ENCODE data around the gene SUN5. TPM values are rescaled to one million over a fixed set of nuclear protein-coding genes. Genes with fewer than 3 reads are reported as not detected.
"Not testable (repeated sequence)": the region's sequence is repeated elsewhere in the genome, so short reads cannot be mapped to it uniquely, and the experiment has no call there.

SUN5 gene
- total RNA-seq, 1 experiment from 2014 or later = not detected

DNA sequence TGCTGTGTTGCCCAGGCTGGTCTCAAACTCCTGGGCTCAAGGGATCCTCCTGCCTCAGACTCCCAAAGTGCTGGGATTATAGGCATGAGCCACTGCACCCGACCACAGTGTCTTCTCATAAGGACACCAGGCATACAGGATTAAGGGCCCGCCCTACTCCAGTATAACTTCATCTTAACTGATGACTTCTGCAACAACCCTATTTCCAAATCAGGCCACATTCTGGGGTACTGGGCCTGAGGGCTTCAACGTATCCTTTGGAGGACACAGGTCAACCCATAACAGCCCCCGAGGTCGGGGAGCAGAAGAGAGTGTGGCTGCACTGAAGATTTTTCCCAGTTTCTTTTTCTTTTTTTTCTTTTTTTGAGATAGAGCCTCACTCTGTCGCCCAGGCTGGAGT is 39.7 kb downstream of the SUN5 start:
- intact Hi-C loops (cut with micrococcal nuclease; ENCODE audit: unreplicated experiment) = no loop called here
- no peak for DNase-seq
- no peaks in the 10 kb centered on the region for H3K9me3 Mint-ChIP-seq (ENCODE audit: low read depth, unreplicated experiment)
- BruUV-seq (replicated peaks) = no TSS peak
- H3K4me3 Mint-ChIP-seq (ENCODE audit: low read depth, unreplicated experiment) = no peak overlapping the region
- CTCF ChIA-PET = interaction anchor here (1.3 kb wide), 1 partner anchor 13 kb away, joined by 3 read pairs; no protein-coding TSS in a partner anchor
- H3K27ac Mint-ChIP-seq (ENCODE audit: unreplicated experiment) = no peak overlapping the region
- no peaks in the 10 kb centered on the region for H3K36me3 Mint-ChIP-seq (ENCODE audit: insufficient read depth, unreplicated experiment)
- no peak for TF ChIP-seq CTCF (IDR thresholded peaks at IDR 0.05; ENCODE audit: unreplicated experiment)
- H3K27me3 Mint-ChIP-seq (ENCODE audit: unreplicated experiment) = peaks cover 86% of the 10 kb centered on the region
- no peaks in the 10 kb centered on the region for H3K4me1 Mint-ChIP-seq (ENCODE audit: low read depth, unreplicated experiment)

- Mint-ChIP-seq H3K27me3 (ENCODE audit: unreplicated experiment) (peaks cover 86% of the 10 kb centered on the region), H3K9me3 (ENCODE audit: low read depth, unreplicated experiment) (peaks cover 3% of the 10 kb centered on the region), H3K27ac (ENCODE audit: unreplicated experiment) (no peak overlapping the region), H3K36me3 (ENCODE audit: insufficient read depth, unreplicated experiment) (no peaks in the 10 kb centered on the region), H3K4me3 (ENCODE audit: low read depth, unreplicated experiment) (no peak overlapping the region), H3K4me1 (ENCODE audit: low read depth, unreplicated experiment) (no peaks in the 10 kb centered on the region)
- no peak for DNase-seq
- BruUV-seq (replicated peaks) = no TSS peak
- TF ChIP-seq CTCF (IDR thresholded peaks at IDR 0.05; ENCODE audit: unreplicated experiment) = no peak
- intact Hi-C loops (cut with micrococcal nuclease; ENCODE audit: unreplicated experiment) = no loop called here
- CTCF ChIA-PET = interaction anchor here (0.7 kb wide), 1 partner anchor 213 kb away, joined by 3 read pairs; no protein-coding TSS in a partner anchor
These were observed 41.1 kb downstream of the SUN5 start for GRCh38 chr20:32963176-32963575.

GRCh38 chr20:32962646-32963045 is 41.6 kb downstream of the SUN5 start:
- intact Hi-C loops (cut with micrococcal nuclease; ENCODE audit: unreplicated experiment); H3K36me3 Mint-ChIP-seq (ENCODE audit: insufficient read depth, unreplicated experiment); H3K4me3 Mint-ChIP-seq (ENCODE audit: low read depth, unreplicated experiment); BruUV-seq (replicated peaks); H3K4me1 Mint-ChIP-seq (ENCODE audit: low read depth, unreplicated experiment); H3K27ac Mint-ChIP-seq (ENCODE audit: unreplicated experiment); H3K9me3 Mint-ChIP-seq (ENCODE audit: low read depth, unreplicated experiment); DNase-seq: not testable (repeated sequence)
- H3K27me3 Mint-ChIP-seq (ENCODE audit: unreplicated experiment) = peaks cover 86% of the 10 kb centered on the region
- CTCF ChIA-PET = interaction anchor here (0.7 kb wide), 2 partner anchors 20 to 213 kb away, joined by 3 read pairs; no protein-coding TSS in a partner anchor

DNA sequence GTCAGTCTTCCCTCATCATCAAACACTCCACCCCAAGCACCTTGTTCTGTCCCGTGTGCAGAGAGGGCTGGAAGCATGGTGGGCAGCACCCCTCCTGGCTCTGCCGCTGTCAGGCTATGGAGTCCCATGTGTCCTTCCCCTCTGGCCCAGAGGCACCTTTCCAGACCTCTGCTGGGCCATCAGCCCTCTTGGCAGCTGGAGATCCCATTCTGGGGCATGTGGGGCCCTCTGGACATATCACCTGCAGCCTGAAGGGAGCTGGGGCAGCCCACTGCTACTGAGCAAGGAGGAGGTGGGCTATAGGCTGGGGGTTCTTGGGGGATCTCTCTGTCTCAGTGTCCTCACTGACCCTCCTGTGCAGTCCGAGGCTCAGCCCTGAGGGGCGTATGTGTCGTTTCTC is 42.2 kb downstream of the SUN5 start:
- DNase-seq = no peak
- no peaks in the 10 kb centered on the region for H3K4me1 Mint-ChIP-seq (ENCODE audit: low read depth, unreplicated experiment)
- H3K27me3 Mint-ChIP-seq (ENCODE audit: unreplicated experiment) = peaks cover 86% of the 10 kb centered on the region

More for the DNA sequence above, 42.2 kb downstream of the SUN5 start:
- intact Hi-C loops (cut with micrococcal nuclease; ENCODE audit: unreplicated experiment) = no loop called here
- BruUV-seq (replicated peaks) = no TSS peak
- TF ChIP-seq CTCF (IDR thresholded peaks at IDR 0.05; ENCODE audit: unreplicated experiment) = no peak
- Mint-ChIP-seq H3K4me3 (ENCODE audit: low read depth, unreplicated experiment) (no peak overlapping the region), H3K9me3 (ENCODE audit: low read depth, unreplicated experiment) (peaks cover 3% of the 10 kb centered on the region), H3K36me3 (ENCODE audit: insufficient read depth, unreplicated experiment) (no peaks in the 10 kb centered on the region), H3K27ac (ENCODE audit: unreplicated experiment) (no peak overlapping the region)
- CTCF ChIA-PET = no interaction called here

Measured in Calu3 (cell line).